Measurements from ENCODE around the gene PPP1R10.

The PPP1R10 gene

DNA sequence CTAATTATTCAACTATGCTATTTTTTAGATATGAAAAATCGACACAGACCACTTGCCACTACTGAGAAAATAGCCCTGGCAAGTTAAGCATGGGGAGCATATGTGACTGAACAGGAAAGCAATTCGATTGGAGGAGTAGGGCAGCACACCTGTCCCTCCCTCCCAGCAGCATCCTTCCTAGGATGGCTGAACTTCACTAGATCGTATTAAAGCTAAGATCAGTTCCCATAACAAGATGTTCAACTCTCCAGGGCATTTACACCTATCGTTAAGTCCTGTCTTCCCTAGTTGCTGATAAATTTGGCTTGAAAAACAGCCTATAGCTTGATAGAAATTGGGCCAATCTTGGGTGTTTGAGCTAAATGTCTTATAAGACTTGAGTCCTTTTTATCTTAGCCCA is 7.0 kb downstream of the PPP1R10 start:
- DNase-seq (ENCODE audit: extremely low read depth, low read depth): no peak
- TF ChIP-seq, protein P1, sequence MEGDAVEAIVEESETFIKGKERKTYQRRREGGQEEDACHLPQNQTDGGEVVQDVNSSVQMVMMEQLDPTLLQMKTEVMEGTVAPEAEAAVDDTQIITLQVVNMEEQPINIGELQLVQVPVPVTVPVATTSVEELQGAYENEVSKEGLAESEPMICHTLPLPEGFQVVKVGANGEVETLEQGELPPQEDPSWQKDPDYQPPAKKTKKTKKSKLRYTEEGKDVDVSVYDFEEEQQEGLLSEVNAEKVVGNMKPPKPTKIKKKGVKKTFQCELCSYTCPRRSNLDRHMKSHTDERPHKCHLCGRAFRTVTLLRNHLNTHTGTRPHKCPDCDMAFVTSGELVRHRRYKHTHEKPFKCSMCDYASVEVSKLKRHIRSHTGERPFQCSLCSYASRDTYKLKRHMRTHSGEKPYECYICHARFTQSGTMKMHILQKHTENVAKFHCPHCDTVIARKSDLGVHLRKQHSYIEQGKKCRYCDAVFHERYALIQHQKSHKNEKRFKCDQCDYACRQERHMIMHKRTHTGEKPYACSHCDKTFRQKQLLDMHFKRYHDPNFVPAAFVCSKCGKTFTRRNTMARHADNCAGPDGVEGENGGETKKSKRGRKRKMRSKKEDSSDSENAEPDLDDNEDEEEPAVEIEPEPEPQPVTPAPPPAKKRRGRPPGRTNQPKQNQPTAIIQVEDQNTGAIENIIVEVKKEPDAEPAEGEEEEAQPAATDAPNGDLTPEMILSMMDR (IDR thresholded peaks at IDR 0.05; ENCODE audit: low read depth, low read length, missing control alignments): no peak
- no peak overlapping the region for H3K4me3 ChIP-seq (replicated peaks; ENCODE audit: low read depth, low read length)

DNA sequence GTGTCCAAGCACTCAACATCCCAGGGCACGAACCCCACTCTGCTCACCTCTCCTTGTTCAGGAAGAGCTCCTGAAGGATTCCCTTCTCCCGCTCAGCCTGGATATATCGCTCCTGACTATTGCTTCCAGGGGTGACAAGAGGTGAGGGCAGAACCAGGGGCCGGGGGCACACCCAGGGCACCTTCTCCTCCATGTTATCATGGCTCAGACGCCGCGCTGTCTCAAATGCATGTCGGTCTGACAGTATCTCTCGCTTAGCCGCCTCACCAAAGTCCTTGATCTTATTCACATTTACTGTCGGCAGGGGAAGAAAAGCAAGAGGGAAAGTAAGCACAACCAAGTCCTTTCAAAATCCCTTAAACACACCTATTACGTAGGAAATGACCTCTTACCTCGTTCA is 13.1 kb downstream of the PPP1R10 start:
- no peak for DNase-seq (ENCODE audit: extremely low read depth, low read depth)
- TF ChIP-seq, protein P1 (IDR thresholded peaks at IDR 0.05; ENCODE audit: low read depth, low read length, missing control alignments): no peak
- H3K4me3 ChIP-seq (replicated peaks; ENCODE audit: low read depth, low read length): no peak overlapping the region

DNA sequence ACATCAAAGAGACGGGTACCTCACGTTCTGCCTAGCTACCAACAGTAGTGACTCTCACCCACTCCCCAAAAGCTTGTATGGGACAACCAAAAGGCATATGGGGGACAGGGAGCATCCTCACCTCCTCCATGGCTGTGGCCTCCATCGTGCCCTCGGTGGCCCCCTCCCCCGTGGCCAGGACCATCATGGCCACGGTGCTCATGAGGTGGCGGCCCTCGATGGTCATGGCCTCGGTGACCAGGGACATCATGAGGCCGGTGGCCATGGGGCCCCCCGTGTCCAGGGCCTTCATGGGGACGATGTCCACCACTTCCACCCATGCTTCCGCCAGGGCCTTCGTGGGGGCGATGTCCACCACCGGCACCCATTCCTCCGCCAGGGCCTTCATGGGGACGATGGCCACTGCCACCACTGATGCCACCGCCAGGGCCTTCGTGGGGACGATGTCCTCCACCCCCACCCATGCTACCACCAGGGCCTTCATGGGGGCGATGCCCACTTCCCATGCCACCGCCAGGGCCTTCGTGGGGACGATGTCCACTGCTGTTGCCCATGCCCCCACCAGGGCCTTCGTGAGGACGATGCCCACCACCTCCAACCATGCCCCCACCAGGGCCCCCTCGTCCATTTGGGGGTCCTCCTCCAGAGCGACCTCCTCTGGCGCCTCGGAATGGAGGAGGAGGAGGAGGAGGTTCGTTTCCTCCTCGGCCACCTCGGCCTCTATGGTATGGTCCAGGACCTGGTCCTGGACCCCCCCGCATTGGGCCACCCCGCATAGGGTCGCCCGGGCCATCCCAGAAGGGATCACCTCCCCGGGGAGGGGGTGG is 15.0 kb downstream of the PPP1R10 start:
- DNase-seq (ENCODE audit: extremely low read depth, low read depth): no peak
- TF ChIP-seq, protein P1 (IDR thresholded peaks at IDR 0.05; ENCODE audit: low read depth, low read length, missing control alignments): no peak
- no peak overlapping the region for H3K4me3 ChIP-seq (replicated peaks; ENCODE audit: low read depth, low read length)

DNA sequence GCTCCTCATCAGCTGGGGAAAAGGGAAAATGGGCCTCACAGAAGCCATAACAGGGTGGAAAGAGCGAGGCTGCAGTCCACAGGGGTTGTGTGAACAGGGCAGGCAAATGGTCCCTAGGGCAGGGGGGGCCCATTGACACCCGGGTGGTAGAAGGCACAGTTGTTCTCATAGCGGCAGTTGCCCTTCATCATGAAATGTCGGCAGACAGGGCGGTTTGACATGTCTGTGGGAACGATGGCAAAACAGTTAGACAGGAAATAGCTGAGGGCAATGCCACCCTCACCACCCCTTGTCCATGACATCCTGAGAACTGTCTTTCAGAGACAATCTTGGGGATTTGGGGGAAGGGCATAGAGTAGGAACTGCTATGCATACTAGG is 15.6 kb downstream of the PPP1R10 start:
- TF ChIP-seq, protein P1 (IDR thresholded peaks at IDR 0.05; ENCODE audit: low read depth, low read length, missing control alignments): no peak

DNA sequence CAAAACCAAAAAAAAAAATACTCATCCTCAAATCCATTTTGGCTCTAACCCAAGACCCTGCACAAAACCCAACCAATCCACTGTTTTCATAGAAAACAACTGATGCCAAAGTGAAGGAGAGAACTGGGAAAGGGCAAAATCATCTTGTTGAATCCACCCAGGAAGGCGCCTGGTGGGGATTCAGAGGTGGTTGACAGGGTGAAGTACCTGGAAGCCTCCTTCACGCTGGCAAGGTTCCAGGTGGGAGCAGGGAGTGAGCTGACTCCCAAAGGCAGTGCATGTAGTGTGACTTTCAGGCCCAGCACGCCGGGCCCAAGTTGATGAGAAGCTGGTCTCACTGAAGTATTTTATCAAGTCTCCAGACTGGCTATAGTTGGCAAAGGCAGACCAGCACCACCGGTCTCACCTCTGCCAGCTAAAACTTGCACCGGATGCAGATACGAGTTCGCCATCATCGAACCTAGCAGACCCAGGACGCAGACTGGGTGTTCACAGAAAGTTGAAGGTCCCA is 16.5 kb downstream of the PPP1R10 start:
- DNase-seq (ENCODE audit: extremely low read depth, low read depth): no peak

More for the DNA sequence above, 15.6 kb downstream of the PPP1R10 start:
- no peak for DNase-seq (ENCODE audit: extremely low read depth, low read depth)
- H3K4me3 ChIP-seq (replicated peaks; ENCODE audit: low read depth, low read length): no peak overlapping the region

DNA sequence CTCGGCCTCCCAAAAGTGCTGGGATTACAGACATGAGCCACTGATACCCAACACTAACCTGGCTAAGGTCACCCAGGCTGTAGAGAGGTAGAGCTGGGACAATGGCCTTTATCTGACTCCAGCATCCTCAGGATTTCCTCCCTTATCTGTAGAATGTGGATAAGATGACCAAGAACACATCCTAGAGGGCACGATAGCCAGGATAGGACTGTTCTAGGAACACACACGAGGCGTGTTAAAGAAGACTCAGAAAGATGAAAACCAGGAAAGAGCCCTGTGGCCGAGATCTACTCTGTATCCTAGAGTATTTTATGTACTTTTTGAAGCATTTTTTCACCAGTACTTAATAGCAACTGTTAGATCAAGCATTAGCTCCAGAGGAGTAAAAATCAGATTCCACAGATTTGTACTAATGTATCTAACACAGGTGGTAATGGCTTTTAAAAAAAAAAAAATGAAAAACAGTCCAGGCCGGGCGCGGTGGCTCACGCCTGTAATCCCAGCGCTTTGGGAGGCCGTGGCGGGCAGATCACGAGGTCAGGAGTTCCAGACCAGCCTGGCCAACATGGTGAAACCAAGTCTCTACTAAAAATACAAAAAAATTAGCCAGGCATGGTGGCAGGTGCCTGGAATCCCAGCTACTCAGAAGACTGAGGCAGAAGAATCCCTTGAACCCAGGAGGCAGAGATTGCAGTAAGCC is 17.3 kb downstream of the PPP1R10 start:
- no peak overlapping the region for H3K4me3 ChIP-seq (replicated peaks; ENCODE audit: low read depth, low read length)
- TF ChIP-seq, protein P1 (IDR thresholded peaks at IDR 0.05; ENCODE audit: low read depth, low read length, missing control alignments): no peak
- no peak for DNase-seq (ENCODE audit: extremely low read depth, low read depth)

More for the DNA sequence above, 16.5 kb downstream of the PPP1R10 start:
- H3K4me3 ChIP-seq (replicated peaks; ENCODE audit: low read depth, low read length): no peak overlapping the region
- TF ChIP-seq, protein P1 (IDR thresholded peaks at IDR 0.05; ENCODE audit: low read depth, low read length, missing control alignments): no peak
